Panc1 (cell line): Measurements from ENCODE around the gene ZNF816. TPM values are rescaled to one million over a fixed set of nuclear protein-coding genes. Genes with fewer than 3 reads are reported as not detected.

Experiments used
- ATAC-seq: fragments of 200-7000 bp; cut with Tn5 transposase; 2 replicates; pipeline ENCODE4 v1.9.1; 2020; ENCODE audit warnings: mild to moderate bottlenecking, moderate library complexity
- BruUV-seq: library from RNA; stranded (reverse); fragments of 400-500 nt; replicated peaks from 2 replicates; lab custom pipeline; 2021; lab: Mats Ljungman, UMichigan
- CTCF ChIA-PET: fragments of 300-600 bp; sonication (Branson Sonifier 250); formaldehyde crosslinking; loops from one replicate; lab custom pipeline; 2022; ENCODE audit warnings: antibody characterized with exemption; lab: Charles Lee
- POLR2A ChIA-PET: fragments of 300-600 bp; sonication (Branson Sonifier 250); formaldehyde crosslinking; loops from one replicate; lab custom pipeline; 2022; ENCODE audit warnings: antibody characterized with exemption; lab: Charles Lee
- DNase-seq: peaks from one replicate; pipeline ENCODE4 v3.0.0-alpha.2; 2010; ENCODE audit warnings: low read depth, low spot score
- H3K27ac ChIP-seq: 2 replicates; pipeline ENCODE4 v1.5.1; 2011; ENCODE audit warnings: mild to moderate bottlenecking, low read length, inconsistent platforms
- H3K27me3 ChIP-seq: fragments of 200-500 bp; sonication (Bioruptor generic); 2 replicates; pipeline ENCODE4 v1.6.0; 2014; ENCODE audit warnings: low read length, inconsistent platforms; ENCODE audit not compliant: control insufficient read depth, insufficient read depth
- H3K36me3 ChIP-seq: fragments of 200-500 bp; sonication (Bioruptor generic); 2 replicates; pipeline ENCODE4 v1.5.1; 2014; ENCODE audit warnings: inconsistent platforms, mild to moderate bottlenecking, low read length, moderate library complexity; ENCODE audit not compliant: control insufficient read depth, insufficient read depth
- H3K4me1 ChIP-seq: 2 replicates; pipeline ENCODE4 v1.5.1; 2011; ENCODE audit warnings: inconsistent platforms, mild to moderate bottlenecking, low read length, moderate library complexity; ENCODE audit not compliant: control insufficient read depth, insufficient read depth
- H3K4me3 ChIP-seq, 2 experiments: 2 replicates each; pipeline ENCODE4 v1.5.1; 2011 to 2012; ENCODE audit warnings: low read depth in 2 of 2, low read length in 2 of 2, mild to moderate bottlenecking in 2 of 2, inconsistent platforms in 1 of 2, moderate library complexity in 1 of 2
- H3K9me3 ChIP-seq: fragments of 200-500 bp; sonication (Bioruptor generic); 2 replicates; pipeline ENCODE4 v1.5.1; 2014; ENCODE audit warnings: low read depth, mild to moderate bottlenecking, inconsistent platforms, low read length, moderate library complexity; ENCODE audit not compliant: control insufficient read depth, insufficient read depth
- CTCF ChIP-seq: fragments of 450-650 bp; IDR thresholded peaks from 2 replicates; pipeline ENCODE4 v1.5.1; 2017; ENCODE audit warnings: mild to moderate bottlenecking
- POLR2AphosphoS5 ChIP-seq: IDR thresholded peaks from 2 replicates; pipeline ENCODE4 v1.6.1; 2012; ENCODE audit warnings: mild to moderate bottlenecking, low read depth, low read length, moderate library complexity
- SIN3A ChIP-seq: IDR thresholded peaks from 2 replicates; pipeline ENCODE4 v1.6.1; 2012; ENCODE audit warnings: low read depth, mild to moderate bottlenecking, low read length, moderate library complexity, borderline replicate concordance; ENCODE audit not compliant: insufficient read depth
- TCF7L2 ChIP-seq: IDR thresholded peaks from 2 replicates; pipeline ENCODE4 v1.6.1; 2011; ENCODE audit warnings: mild to moderate bottlenecking, low read depth, low read length, inconsistent platforms
- in situ Hi-C: cut with HindIII; loops from 2 replicates; pipeline ENCODE4 v1.10.0; 2016; ENCODE audit warnings: low sequenced_read_pairs, low pct_unique_long_range_greater_than_20kb
- intact Hi-C: fragments of 100-400 bp; cut with micrococcal nuclease; formaldehyde crosslinking; loops from one replicate; pipeline ENCODE4 v1.10.0; 2022; ENCODE audit not compliant: unreplicated experiment
- total RNA-seq: library from RNA; stranded (reverse); gene quantifications from one replicate; pipeline ENCODE4 v1.2.1, GENCODE V29; 2021; ENCODE audit not compliant: unreplicated experiment
- TF ChIP-seq, protein P1 (sequence below), 2 experiments: IDR thresholded peaks; 2 replicates each; pipeline ENCODE4 v1.6.1; 2011 to 2012; ENCODE audit warnings: low read depth in 2 of 2, control low read depth in 1 of 2, low read length in 1 of 2, mild to moderate bottlenecking in 1 of 2, moderate library complexity in 1 of 2; ENCODE audit not compliant: insufficient read depth in 1 of 2

ZNF816 gene
- total RNA-seq, 1 experiment from 2014 or later, result 7.1 TPM

- no peaks in the 10 kb centered on the region for H3K9me3 ChIP-seq
Observed at GRCh38 chr19:53002479-53002878, 39.8 kb upstream of the ZNF816 start.

DNA sequence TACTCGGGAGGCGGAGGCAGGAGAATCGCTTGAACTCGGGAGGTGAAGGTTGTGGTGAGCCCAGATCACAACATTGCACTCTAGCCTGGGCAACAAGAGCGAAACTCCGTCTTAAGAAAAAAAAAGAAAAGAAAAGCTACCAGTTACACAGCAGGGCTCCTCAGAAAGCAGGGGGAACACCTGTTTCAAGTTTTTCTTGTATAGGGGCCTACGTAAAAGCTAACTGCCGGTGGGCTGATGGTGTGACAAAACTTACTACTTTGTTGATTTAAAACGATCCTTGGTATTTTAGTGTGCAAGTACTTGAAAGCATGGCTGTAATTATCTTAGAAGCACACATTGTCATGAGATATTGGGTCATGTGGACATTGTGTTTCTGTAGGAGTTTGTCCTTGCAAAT is 35.3 kb upstream of the ZNF816 start:
- DNase-seq (no peak), ATAC-seq (no peak)
- Histone ChIP-seq H3K4me1 (no peaks in the 10 kb centered on the region), H3K36me3 (no peaks in the 10 kb centered on the region), H3K27me3 (no peaks in the 10 kb centered on the region), H3K4me3 (no peak overlapping the region), H3K27ac (no peak overlapping the region), H3K9me3 (no peaks in the 10 kb centered on the region)
- intact Hi-C loops, result no loop called here
- POLR2A ChIA-PET, result no interaction called here
- in situ Hi-C loops, result no loop called here
- no peak for TF ChIP-seq CTCF
- no peak for TF ChIP-seq SIN3A
- TF ChIP-seq, protein P1, sequence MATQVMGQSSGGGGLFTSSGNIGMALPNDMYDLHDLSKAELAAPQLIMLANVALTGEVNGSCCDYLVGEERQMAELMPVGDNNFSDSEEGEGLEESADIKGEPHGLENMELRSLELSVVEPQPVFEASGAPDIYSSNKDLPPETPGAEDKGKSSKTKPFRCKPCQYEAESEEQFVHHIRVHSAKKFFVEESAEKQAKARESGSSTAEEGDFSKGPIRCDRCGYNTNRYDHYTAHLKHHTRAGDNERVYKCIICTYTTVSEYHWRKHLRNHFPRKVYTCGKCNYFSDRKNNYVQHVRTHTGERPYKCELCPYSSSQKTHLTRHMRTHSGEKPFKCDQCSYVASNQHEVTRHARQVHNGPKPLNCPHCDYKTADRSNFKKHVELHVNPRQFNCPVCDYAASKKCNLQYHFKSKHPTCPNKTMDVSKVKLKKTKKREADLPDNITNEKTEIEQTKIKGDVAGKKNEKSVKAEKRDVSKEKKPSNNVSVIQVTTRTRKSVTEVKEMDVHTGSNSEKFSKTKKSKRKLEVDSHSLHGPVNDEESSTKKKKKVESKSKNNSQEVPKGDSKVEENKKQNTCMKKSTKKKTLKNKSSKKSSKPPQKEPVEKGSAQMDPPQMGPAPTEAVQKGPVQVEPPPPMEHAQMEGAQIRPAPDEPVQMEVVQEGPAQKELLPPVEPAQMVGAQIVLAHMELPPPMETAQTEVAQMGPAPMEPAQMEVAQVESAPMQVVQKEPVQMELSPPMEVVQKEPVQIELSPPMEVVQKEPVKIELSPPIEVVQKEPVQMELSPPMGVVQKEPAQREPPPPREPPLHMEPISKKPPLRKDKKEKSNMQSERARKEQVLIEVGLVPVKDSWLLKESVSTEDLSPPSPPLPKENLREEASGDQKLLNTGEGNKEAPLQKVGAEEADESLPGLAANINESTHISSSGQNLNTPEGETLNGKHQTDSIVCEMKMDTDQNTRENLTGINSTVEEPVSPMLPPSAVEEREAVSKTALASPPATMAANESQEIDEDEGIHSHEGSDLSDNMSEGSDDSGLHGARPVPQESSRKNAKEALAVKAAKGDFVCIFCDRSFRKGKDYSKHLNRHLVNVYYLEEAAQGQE (IDR thresholded peaks at IDR 0.05; ENCODE audit: insufficient read depth in 1 of 2, low read depth in 2 of 2, low read length in 1 of 2), result no peak
- TF ChIP-seq POLR2AphosphoS5, result no peak
- TF ChIP-seq TCF7L2, result no peak
- CTCF ChIA-PET, result no interaction called here
- BruUV-seq, result no TSS peak

More at GRCh38 chr19:53002479-53002878, 39.8 kb upstream of the ZNF816 start:
- no peak for ATAC-seq
- no peak for DNase-seq
- H3K4me3 ChIP-seq, result no peak overlapping the region
- no peaks in the 10 kb centered on the region for H3K36me3 ChIP-seq
- no TSS peak for BruUV-seq
- in situ Hi-C loops, result no loop called here
- TF ChIP-seq POLR2AphosphoS5 (no peak), TCF7L2 (no peak), SIN3A (no peak), CTCF (no peak)
- TF ChIP-seq, protein P1 (IDR thresholded peaks at IDR 0.05; ENCODE audit: insufficient read depth in 1 of 2, low read depth in 2 of 2, low read length in 1 of 2), result no peak
- H3K4me1 ChIP-seq, result no peaks in the 10 kb centered on the region
- H3K27me3 ChIP-seq, result no peaks in the 10 kb centered on the region
- POLR2A ChIA-PET, result no interaction called here
- no peak overlapping the region for H3K27ac ChIP-seq
- intact Hi-C loops, result no loop called here
- CTCF ChIA-PET, result no interaction called here
